Spleen (tissue), 7 donors: ENCODE results near the gene CHMP5.

Source experiments
- CTCF ChIP-seq, 11 experiments: fragments of 200-600 bp in 7 of 11; fragments of 450-650 bp in 4 of 11; sonication (generic) in 4 of 11; IDR thresholded peaks in 8 of 11; conservative IDR thresholded peaks in 3 of 11; 1 replicate in 7 of 11; 2 replicates in 4 of 11; pipeline versions ENCODE4 v1.4.0 to v1.8.0; 2016 to 2021; ENCODE audit warnings: antibody characterized with exemption in 11 of 11, inconsistent platforms in 4 of 11, mild to moderate bottlenecking in 1 of 11
- POLR2A ChIP-seq, 3 donors: fragments of 450-650 bp; IDR thresholded peaks; one replicate each; pipeline ENCODE4 v1.5.1; 2017; ENCODE audit warnings: antibody characterized with exemption in 3 of 3, mild to moderate bottlenecking in 1 of 3
- POLR2AphosphoS5 ChIP-seq, 3 donors: sonication (generic); formaldehyde crosslinking; IDR thresholded peaks; one replicate each; pipeline ENCODE4 v1.5.1; 2017; ENCODE audit warnings: antibody characterized with exemption in 3 of 3
- donor health status: DM: no; HTN: no; CAD: no; lungs with moderate emphysema.
- donor health status: DM: no; HTN: no; CAD: no.
- donor health status: DM: no; HTN: no; CAD: no.

GRCh38 chr9:33220681-33221567, 43.9 kb upstream of the CHMP5 start:
- peak in 5 of 11 experiments; percentile 10 to 41 (median 30) for TF ChIP-seq CTCF (IDR thresholded peaks at IDR 0.05 in 8 of 11, conservative IDR thresholded peaks at IDR 0.05 in 3 of 11)
- TF ChIP-seq POLR2AphosphoS5 (IDR thresholded peaks at IDR 0.05) = peak; percentile 72 to 82 (median 82)
- no peak for TF ChIP-seq POLR2A (IDR thresholded peaks at IDR 0.05)
